BE2C (cell line): ENCODE results near the gene ERI2.

Experiments
- DNase-seq: peaks from one replicate; pipeline ENCODE4 v3.0.0-alpha.2; 2020
- H3K27me3 ChIP-seq: fragments of 250-450 bp; sonication (Bioruptor Pico); 2 replicates; pipeline ENCODE4 v1.5.1; 2020; ENCODE audit warnings: mild to moderate bottlenecking
- H3K36me3 ChIP-seq: fragments of 250-450 bp; sonication (Bioruptor Pico); 2 replicates; pipeline ENCODE4 v1.5.1; 2020; ENCODE audit warnings: mild to moderate bottlenecking
- H3K4me1 ChIP-seq: fragments of 250-450 bp; sonication (Bioruptor Pico); 2 replicates; pipeline ENCODE4 v1.5.1; 2020
- H3K4me3 ChIP-seq: 2 replicates; pipeline ENCODE4 v1.5.1; 2011; ENCODE audit warnings: low read depth, low read length
- H3K9me3 ChIP-seq: fragments of 250-450 bp; sonication (Bioruptor Pico); 2 replicates; pipeline ENCODE4 v1.5.1; 2020
- TF ChIP-seq, protein P1 (sequence below): IDR thresholded peaks from 2 replicates; pipeline ENCODE4 v1.5.1; 2012; ENCODE audit warnings: mild to moderate bottlenecking, low read depth, low read length

Gene ERI2

DNA sequence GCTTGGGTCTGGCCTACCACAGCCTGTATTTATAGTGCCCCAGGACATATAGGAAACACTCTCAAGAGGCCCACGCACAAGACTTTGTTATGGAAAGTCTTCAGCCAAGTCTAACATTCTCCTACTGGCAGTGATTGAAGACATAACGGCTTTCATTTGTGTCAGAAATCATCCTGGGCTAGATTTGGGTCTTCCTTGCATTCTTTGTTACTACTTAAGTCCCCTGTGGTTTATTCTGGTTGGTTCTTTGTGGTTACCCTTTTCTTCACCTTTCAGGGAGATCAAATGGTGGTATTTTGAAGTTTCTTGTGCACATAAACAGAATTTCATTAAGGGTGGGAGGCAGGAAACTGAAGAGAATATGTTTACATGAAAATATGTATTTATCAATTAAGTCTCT is 37.8 kb upstream of the ERI2 start:
- Histone ChIP-seq H3K27me3 (no peaks in the 10 kb centered on the region), H3K4me3 (no peak overlapping the region), H3K4me1 (no peaks in the 10 kb centered on the region), H3K36me3 (peaks cover 11% of the 10 kb centered on the region), H3K9me3 (no peaks in the 10 kb centered on the region)
- TF ChIP-seq, protein P1, sequence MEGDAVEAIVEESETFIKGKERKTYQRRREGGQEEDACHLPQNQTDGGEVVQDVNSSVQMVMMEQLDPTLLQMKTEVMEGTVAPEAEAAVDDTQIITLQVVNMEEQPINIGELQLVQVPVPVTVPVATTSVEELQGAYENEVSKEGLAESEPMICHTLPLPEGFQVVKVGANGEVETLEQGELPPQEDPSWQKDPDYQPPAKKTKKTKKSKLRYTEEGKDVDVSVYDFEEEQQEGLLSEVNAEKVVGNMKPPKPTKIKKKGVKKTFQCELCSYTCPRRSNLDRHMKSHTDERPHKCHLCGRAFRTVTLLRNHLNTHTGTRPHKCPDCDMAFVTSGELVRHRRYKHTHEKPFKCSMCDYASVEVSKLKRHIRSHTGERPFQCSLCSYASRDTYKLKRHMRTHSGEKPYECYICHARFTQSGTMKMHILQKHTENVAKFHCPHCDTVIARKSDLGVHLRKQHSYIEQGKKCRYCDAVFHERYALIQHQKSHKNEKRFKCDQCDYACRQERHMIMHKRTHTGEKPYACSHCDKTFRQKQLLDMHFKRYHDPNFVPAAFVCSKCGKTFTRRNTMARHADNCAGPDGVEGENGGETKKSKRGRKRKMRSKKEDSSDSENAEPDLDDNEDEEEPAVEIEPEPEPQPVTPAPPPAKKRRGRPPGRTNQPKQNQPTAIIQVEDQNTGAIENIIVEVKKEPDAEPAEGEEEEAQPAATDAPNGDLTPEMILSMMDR: no peak
- no peak for DNase-seq

DNA sequence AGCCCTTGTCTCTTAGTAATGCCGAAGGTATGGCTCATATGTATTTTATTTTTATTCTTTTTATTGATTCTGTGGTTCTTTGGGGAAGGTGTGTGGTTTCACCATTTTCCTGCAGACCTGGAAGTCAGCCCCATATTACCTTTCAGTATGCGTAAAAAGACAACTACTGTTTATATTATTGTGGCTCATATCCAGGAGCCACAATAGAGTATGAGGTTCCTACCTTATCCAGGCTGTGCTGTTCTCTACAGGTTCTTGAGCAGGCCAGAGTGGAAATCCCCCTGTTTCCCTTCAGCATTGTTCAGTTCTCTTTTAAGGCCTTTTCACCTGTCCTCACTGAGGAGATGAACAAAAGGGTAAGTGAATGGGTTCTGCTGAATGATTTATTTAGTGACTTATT is 33.2 kb upstream of the ERI2 start:
- no peak for DNase-seq
- peaks cover 17% of the 10 kb centered on the region; the same call in 1 of the 2 replicates for H3K36me3 ChIP-seq
- H3K4me3 ChIP-seq: no peak overlapping the region
- H3K9me3 ChIP-seq: no peaks in the 10 kb centered on the region
- H3K4me1 ChIP-seq: no peaks in the 10 kb centered on the region
- TF ChIP-seq, protein P1: no peak
- H3K27me3 ChIP-seq: no peaks in the 10 kb centered on the region

DNA sequence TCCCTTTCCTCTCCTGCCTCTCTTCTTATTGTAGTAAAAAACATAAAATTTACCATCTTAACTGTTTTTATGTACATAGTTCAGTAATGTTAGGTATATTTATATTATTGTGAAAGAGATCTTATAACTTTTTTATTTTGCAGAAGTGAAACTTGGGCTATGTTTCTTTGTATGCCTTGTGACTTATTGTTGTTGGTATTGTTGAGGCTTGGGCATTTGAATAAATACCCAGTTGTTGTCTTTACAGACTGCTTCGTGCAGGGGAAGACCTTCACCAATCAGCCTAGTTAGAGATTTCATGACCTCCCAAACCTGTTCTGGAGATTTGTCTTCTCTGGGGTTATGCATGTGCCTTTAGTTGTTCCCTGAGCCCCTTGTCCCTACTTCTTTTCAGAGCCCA is 32.0 kb upstream of the ERI2 start:
- Histone ChIP-seq H3K4me3 (no peak overlapping the region), H3K4me1 (no peaks in the 10 kb centered on the region), H3K36me3 (peaks cover 13% of the 10 kb centered on the region), H3K9me3 (no peaks in the 10 kb centered on the region), H3K27me3 (no peaks in the 10 kb centered on the region)
- DNase-seq: no peak
- TF ChIP-seq, protein P1: no peak

DNA sequence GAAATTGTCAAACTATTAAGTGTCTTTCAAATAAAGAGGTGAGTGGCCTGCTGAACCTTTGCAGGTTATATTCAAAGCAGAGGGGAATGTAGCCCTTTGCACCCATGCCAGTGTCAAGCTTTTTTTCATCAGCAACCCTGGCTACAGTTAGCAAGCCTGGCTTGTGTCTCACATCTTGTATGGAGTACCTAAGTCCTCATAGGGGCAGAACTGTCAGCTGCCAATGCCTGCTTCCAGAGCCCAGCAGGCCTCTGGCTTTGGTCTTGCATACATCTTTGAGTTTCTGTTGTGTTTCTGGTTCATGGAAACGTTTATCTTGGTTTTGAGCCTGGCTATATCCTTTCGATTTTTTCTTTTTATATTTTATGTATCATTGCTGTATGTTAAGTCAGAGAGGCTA is 26.8 kb upstream of the ERI2 start:
- no peaks in the 10 kb centered on the region; the same call in 1 of the 2 replicates for H3K4me1 ChIP-seq
- peaks cover 3% of the 10 kb centered on the region for H3K36me3 ChIP-seq
- H3K9me3 ChIP-seq: no peaks in the 10 kb centered on the region
- H3K27me3 ChIP-seq: no peaks in the 10 kb centered on the region
- TF ChIP-seq, protein P1: no peak
- H3K4me3 ChIP-seq: no peak overlapping the region
- DNase-seq: no peak

DNA sequence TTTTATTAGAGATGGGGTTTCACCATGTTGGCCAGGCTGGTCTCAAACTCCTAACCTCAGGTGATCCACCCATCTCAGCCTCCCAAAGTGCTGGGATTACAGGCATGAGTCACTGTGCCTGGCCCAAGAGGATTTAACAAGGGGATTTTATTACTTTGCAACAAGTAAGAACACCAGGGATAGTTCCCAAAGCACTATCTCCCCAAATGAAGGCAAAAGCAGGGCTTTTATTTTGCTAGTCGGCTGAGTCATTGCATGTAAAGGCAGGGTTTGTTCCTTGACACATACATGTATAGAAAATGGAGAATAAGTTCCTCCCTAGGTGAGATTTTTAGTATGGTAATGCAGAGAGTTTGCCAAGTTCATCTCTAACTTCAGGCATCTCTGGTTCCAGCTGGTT is 24.1 kb upstream of the ERI2 start:
- H3K27me3 ChIP-seq: no peaks in the 10 kb centered on the region
- H3K4me1 ChIP-seq: no peaks in the 10 kb centered on the region; the same call in 1 of the 2 replicates
- H3K4me3 ChIP-seq: no peak overlapping the region
- no peaks in the 10 kb centered on the region for H3K9me3 ChIP-seq
- TF ChIP-seq, protein P1: no peak
- no peak for DNase-seq
- peaks cover 3% of the 10 kb centered on the region for H3K36me3 ChIP-seq

DNA sequence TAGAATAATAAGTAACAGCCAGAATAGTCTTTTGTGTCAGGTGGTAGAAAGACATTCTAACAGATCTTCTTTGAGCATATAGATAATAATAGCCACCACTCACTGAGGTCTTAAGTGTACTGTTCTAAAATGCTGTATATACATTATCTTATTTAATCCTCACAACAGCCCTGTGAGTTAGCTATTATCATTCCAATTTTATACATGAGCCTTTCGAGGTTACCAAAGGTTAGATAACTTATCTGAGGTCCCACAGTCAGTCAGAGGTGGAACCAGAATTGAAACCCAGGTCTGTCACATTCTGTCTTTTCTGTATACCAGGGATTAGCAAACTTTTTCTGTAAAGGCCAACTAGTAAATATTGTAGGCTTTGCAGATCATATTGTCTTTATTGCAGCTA is 23.3 kb upstream of the ERI2 start:
- no peak for DNase-seq
- H3K4me1 ChIP-seq: no peaks in the 10 kb centered on the region; the same call in 1 of the 2 replicates
- no peaks in the 10 kb centered on the region for H3K9me3 ChIP-seq
- peaks cover 5% of the 10 kb centered on the region for H3K36me3 ChIP-seq
- no peaks in the 10 kb centered on the region for H3K27me3 ChIP-seq
- TF ChIP-seq, protein P1: no peak
- no peak overlapping the region for H3K4me3 ChIP-seq
